H9 (cell line): ENCODE results near the gene S1PR5. TPM values are rescaled to one million over a fixed set of nuclear protein-coding genes. Genes with fewer than 3 reads are reported as not detected.

ENCODE experiments used
- DNase-seq: peaks from one replicate; pipeline ENCODE4 v3.0.0-alpha.2; 2017
- H2AFZ ChIP-seq: one replicate; pipeline ENCODE4 v1.6.1; 2013; ENCODE audit warnings: mild to moderate bottlenecking, low read length, control low read depth, moderate library complexity
- H2AK5ac ChIP-seq: 2 replicates; pipeline ENCODE4 v1.6.1; 2013; ENCODE audit warnings: low read length, control low read depth, mixed read lengths; ENCODE audit not compliant: insufficient read length
- H2BK120ac ChIP-seq: one replicate; pipeline ENCODE4 v1.6.1; 2013; ENCODE audit warnings: low read depth, mild to moderate bottlenecking, low read length, control low read depth, inconsistent platforms; ENCODE audit not compliant: poor library complexity, severe bottlenecking
- H2BK12ac ChIP-seq: 2 replicates; pipeline ENCODE4 v1.6.1; 2013; ENCODE audit warnings: low read length, control low read depth, mixed read lengths, low read depth; ENCODE audit not compliant: insufficient read length
- H2BK15ac ChIP-seq: 2 replicates; pipeline ENCODE4 v1.6.1; 2013; ENCODE audit warnings: low read depth, low read length, control low read depth
- H2BK20ac ChIP-seq: one replicate; pipeline ENCODE4 v1.6.1; 2013; ENCODE audit warnings: low read depth, mild to moderate bottlenecking, low read length, control low read depth, inconsistent platforms; ENCODE audit not compliant: poor library complexity, severe bottlenecking
- H2BK5ac ChIP-seq: 2 replicates; pipeline ENCODE4 v1.6.1; 2013; ENCODE audit warnings: low read length, control low read depth, mixed read lengths; ENCODE audit not compliant: insufficient read length
- H3K14ac ChIP-seq: 2 replicates; pipeline ENCODE4 v1.6.1; 2013; ENCODE audit warnings: low read length, control low read depth; ENCODE audit not compliant: insufficient read depth
- H3K18ac ChIP-seq: 2 replicates; pipeline ENCODE4 v1.6.1; 2013; ENCODE audit warnings: low read depth, mild to moderate bottlenecking, mixed read lengths, low read length, control low read depth; ENCODE audit not compliant: insufficient read length
- H3K23ac ChIP-seq: 2 replicates; pipeline ENCODE4 v1.6.1; 2013; ENCODE audit warnings: low read length, control low read depth, mixed read lengths, low read depth; ENCODE audit not compliant: insufficient read length
- H3K23me2 ChIP-seq: 2 replicates; pipeline ENCODE4 v1.6.1; 2013; ENCODE audit warnings: low read depth, mild to moderate bottlenecking, mixed read lengths, low read length, control low read depth; ENCODE audit not compliant: insufficient read length, poor library complexity, severe bottlenecking
- H3K27ac ChIP-seq: 2 replicates; pipeline ENCODE4 v1.5.1; 2013; ENCODE audit warnings: low read length, control low read depth, mixed read lengths, low read depth; ENCODE audit not compliant: insufficient read length
- H3K27me3 ChIP-seq: 2 replicates; pipeline ENCODE4 v1.6.1; 2013; ENCODE audit warnings: low read length, control low read depth, inconsistent platforms; ENCODE audit not compliant: insufficient read depth
- H3K4ac ChIP-seq: 2 replicates; pipeline ENCODE4 v1.6.1; 2013; ENCODE audit warnings: low read depth, mild to moderate bottlenecking, control low read depth, inconsistent platforms, low read length, moderate library complexity
- H3K4me1 ChIP-seq: 2 replicates; pipeline ENCODE4 v1.6.1; 2013; ENCODE audit warnings: low read length, control low read depth, inconsistent platforms; ENCODE audit not compliant: insufficient read depth
- H3K4me2 ChIP-seq: 2 replicates; pipeline ENCODE4 v1.6.1; 2013; ENCODE audit warnings: low read length, control low read depth, mixed read lengths; ENCODE audit not compliant: insufficient read length, insufficient read depth
- H3K56ac ChIP-seq: 2 replicates; pipeline ENCODE4 v1.6.1; 2013; ENCODE audit warnings: low read depth, mild to moderate bottlenecking, mixed read lengths, low read length, control low read depth; ENCODE audit not compliant: insufficient read length
- H3K79me1 ChIP-seq: 2 replicates; pipeline ENCODE4 v1.6.1; 2013; ENCODE audit warnings: low read depth, mild to moderate bottlenecking, moderate library complexity, low read length, control low read depth, inconsistent platforms; ENCODE audit not compliant: insufficient read depth, poor library complexity, severe bottlenecking
- H3K79me2 ChIP-seq: 2 replicates; pipeline ENCODE4 v1.6.1; 2013; ENCODE audit warnings: low read length, control low read depth, inconsistent platforms; ENCODE audit not compliant: insufficient read depth
- H3K9ac ChIP-seq: 2 replicates; pipeline ENCODE4 v1.6.1; 2013; ENCODE audit warnings: low read length, control low read depth, mixed read lengths; ENCODE audit not compliant: insufficient read length; ENCODE audit errors: extremely low read depth
- H3K9me3 ChIP-seq: one replicate; pipeline ENCODE4 v1.6.1; 2013; ENCODE audit warnings: low read depth, low read length, inconsistent platforms; ENCODE audit not compliant: control insufficient read depth
- H3T11ph ChIP-seq: one replicate; pipeline ENCODE4 v1.6.1; 2013; ENCODE audit warnings: mild to moderate bottlenecking, low read length, control low read depth, inconsistent platforms
- H4K20me1 ChIP-seq: one replicate; pipeline ENCODE4 v1.6.1; 2013; ENCODE audit not compliant: control insufficient read depth, insufficient read length, insufficient read depth
- H4K5ac ChIP-seq: 2 replicates; pipeline ENCODE4 v1.6.1; 2013; ENCODE audit warnings: low read depth, mild to moderate bottlenecking, mixed read lengths, low read length, control low read depth; ENCODE audit not compliant: insufficient read length
- H4K8ac ChIP-seq: replicated peaks from 2 replicates; pipeline ENCODE4 v1.6.1; 2013; ENCODE audit warnings: low read length, control low read depth, mixed read lengths, low read depth; ENCODE audit not compliant: insufficient read length
- H4K91ac ChIP-seq: 2 replicates; pipeline ENCODE4 v1.6.1; 2013; ENCODE audit warnings: low read depth, mild to moderate bottlenecking, moderate library complexity, mixed read lengths, low read length, control low read depth; ENCODE audit not compliant: insufficient read length
- H3K27ac Mint-ChIP-seq, 3 experiments: 2 replicates in 2 of 3; 3 replicates in 1 of 3; pipeline ENCODE4 v1.8.0; 2020 to 2021; ENCODE audit warnings: mixed read lengths in 3 of 3, mild to moderate bottlenecking in 1 of 3, moderate library complexity in 1 of 3
- H3K27me3 Mint-ChIP-seq: 2 replicates; pipeline ENCODE4 v1.8.0; 2021; ENCODE audit warnings: low read depth, mild to moderate bottlenecking, moderate library complexity, mixed read lengths
- H3K36me3 Mint-ChIP-seq, 3 experiments: 2 replicates in 2 of 3; 3 replicates in 1 of 3; pipeline ENCODE4 v1.8.0; 2020 to 2021; ENCODE audit warnings: low read depth in 3 of 3, mixed read lengths in 3 of 3; ENCODE audit not compliant: insufficient read depth in 1 of 3
- H3K4me1 Mint-ChIP-seq, 2 experiments: 2 replicates each; pipeline ENCODE4 v1.8.0; 2020; ENCODE audit warnings: mixed read lengths in 2 of 2
- H3K4me3 Mint-ChIP-seq, 2 experiments: 2 replicates in 1 of 2; 3 replicates in 1 of 2; pipeline ENCODE4 v1.8.0; 2020 to 2021; ENCODE audit warnings: mild to moderate bottlenecking in 2 of 2, mixed read lengths in 2 of 2, moderate library complexity in 1 of 2
- H3K9me3 Mint-ChIP-seq, 2 experiments: 2 replicates in 1 of 2; 3 replicates in 1 of 2; pipeline ENCODE4 v1.8.0; 2020; ENCODE audit warnings: mild to moderate bottlenecking in 2 of 2, mixed read lengths in 2 of 2, moderate library complexity in 1 of 2
- WGBS: extraction: QIAGEN DNeasy Blood & Tissue Kit; methylation state at CpG from one replicate; pipeline ENCODE4 v1.1.7; 2013; ENCODE audit warnings: missing lambda C conversion rate, low lambda C conversion rate, mixed read lengths; ENCODE audit not compliant: insufficient read length; ENCODE audit errors: extremely low coverage; 5-methylcytosine and 5-hydroxymethylcytosine counted together
- total RNA-seq: library from RNA; stranded (reverse); gene quantifications from 2 replicates; pipeline ENCODE4 v1.2.1, GENCODE V29; 2021
- TF ChIP-seq, protein P1 (sequence below): fragments of 200-600 bp; sonication (generic); conservative IDR thresholded peaks from 3 replicates; pipeline ENCODE4 v1.8.0; 2021; ENCODE audit warnings: antibody characterized with exemption, mild to moderate bottlenecking

The S1PR5 gene
- total RNA-seq, 1 experiment from 2014 or later: 8.1 TPM

DNA sequence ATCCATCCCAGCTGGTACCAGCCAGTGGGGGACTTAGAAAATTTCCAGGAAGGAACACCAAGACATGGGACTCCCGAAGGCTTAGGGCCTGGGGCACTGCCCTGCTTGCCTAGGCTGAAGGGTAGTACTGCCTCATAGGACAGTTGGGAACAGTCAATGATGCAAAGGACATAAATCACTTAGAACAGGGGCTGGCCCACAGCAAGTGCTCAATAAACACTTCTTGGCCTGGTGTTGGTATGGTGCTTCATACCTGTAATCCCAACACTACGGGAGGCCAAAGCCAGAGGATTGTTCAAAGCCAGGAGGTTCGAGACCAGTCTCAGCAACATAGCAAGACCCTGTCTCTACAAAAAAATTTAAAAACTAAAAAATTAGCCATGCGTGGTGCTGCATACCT is 19.9 kb downstream of the S1PR5 start:
- H3K4me1 ChIP-seq: peaks cover 2% of the 10 kb centered on the region; the same call in 1 of the 2 replicates
- H2AFZ ChIP-seq: no peak overlapping the region
- H2BK5ac ChIP-seq: no peak overlapping the region
- no peak overlapping the region for H3K14ac ChIP-seq
- H2BK20ac ChIP-seq: no peak overlapping the region
- peaks cover 15% of the 10 kb centered on the region; the same call in 1 of the 2 replicates for H3K79me2 ChIP-seq
- H4K91ac ChIP-seq: no peak overlapping the region
- no peak overlapping the region for H3K18ac ChIP-seq
- H3K36me3 Mint-ChIP-seq: peaks cover 18 to 61% (median 55%) of the 10 kb centered on the region in 3 experiments
- H4K20me1 ChIP-seq: no peaks in the 10 kb centered on the region
- H3K27me3 ChIP-seq: no peaks in the 10 kb centered on the region
- no peak overlapping the region for H4K8ac ChIP-seq
- no peak overlapping the region for H2AK5ac ChIP-seq
- no peak overlapping the region for H4K5ac ChIP-seq
- no peak overlapping the region for H3K9ac ChIP-seq
- no peak overlapping the region for H3T11ph ChIP-seq
- H2BK12ac ChIP-seq: no peak overlapping the region
- no peak overlapping the region for H3K27ac ChIP-seq
- H3K9me3 Mint-ChIP-seq: no peaks in the 10 kb centered on the region
- H3K4ac ChIP-seq: no peak overlapping the region
- peaks cover 7% of the 10 kb centered on the region for H3K23me2 ChIP-seq
- no peaks in the 10 kb centered on the region for H3K27me3 Mint-ChIP-seq
- H2BK120ac ChIP-seq: no peak overlapping the region
- no CpG with 5 or more reads among the region's 4 CpGs for WGBS
- peak overlapping the region in 1 of 3 experiments; percentile 31; a peak in 1 of 7 replicates for H3K27ac Mint-ChIP-seq
- H2BK15ac ChIP-seq: no peak overlapping the region
- peaks cover 20 to 24% of the 10 kb centered on the region in 2 experiments for H3K4me1 Mint-ChIP-seq
- H3K4me3 Mint-ChIP-seq: no peak overlapping the region
- peaks cover 2% of the 10 kb centered on the region for H3K79me1 ChIP-seq
- H3K4me2 ChIP-seq: no peak overlapping the region
- H3K9me3 ChIP-seq: no peaks in the 10 kb centered on the region
- DNase-seq: no peak
- no peak overlapping the region for H3K23ac ChIP-seq
- H3K56ac ChIP-seq: no peak overlapping the region
- TF ChIP-seq, protein P1, sequence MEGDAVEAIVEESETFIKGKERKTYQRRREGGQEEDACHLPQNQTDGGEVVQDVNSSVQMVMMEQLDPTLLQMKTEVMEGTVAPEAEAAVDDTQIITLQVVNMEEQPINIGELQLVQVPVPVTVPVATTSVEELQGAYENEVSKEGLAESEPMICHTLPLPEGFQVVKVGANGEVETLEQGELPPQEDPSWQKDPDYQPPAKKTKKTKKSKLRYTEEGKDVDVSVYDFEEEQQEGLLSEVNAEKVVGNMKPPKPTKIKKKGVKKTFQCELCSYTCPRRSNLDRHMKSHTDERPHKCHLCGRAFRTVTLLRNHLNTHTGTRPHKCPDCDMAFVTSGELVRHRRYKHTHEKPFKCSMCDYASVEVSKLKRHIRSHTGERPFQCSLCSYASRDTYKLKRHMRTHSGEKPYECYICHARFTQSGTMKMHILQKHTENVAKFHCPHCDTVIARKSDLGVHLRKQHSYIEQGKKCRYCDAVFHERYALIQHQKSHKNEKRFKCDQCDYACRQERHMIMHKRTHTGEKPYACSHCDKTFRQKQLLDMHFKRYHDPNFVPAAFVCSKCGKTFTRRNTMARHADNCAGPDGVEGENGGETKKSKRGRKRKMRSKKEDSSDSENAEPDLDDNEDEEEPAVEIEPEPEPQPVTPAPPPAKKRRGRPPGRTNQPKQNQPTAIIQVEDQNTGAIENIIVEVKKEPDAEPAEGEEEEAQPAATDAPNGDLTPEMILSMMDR: no peak
